ENCODE measurements around the gene IGSF21.
"Not testable (repeated sequence)": the region's sequence is repeated elsewhere in the genome, so short reads cannot be mapped to it uniquely, and the experiment has no call there.

IGSF21 gene

DNA sequence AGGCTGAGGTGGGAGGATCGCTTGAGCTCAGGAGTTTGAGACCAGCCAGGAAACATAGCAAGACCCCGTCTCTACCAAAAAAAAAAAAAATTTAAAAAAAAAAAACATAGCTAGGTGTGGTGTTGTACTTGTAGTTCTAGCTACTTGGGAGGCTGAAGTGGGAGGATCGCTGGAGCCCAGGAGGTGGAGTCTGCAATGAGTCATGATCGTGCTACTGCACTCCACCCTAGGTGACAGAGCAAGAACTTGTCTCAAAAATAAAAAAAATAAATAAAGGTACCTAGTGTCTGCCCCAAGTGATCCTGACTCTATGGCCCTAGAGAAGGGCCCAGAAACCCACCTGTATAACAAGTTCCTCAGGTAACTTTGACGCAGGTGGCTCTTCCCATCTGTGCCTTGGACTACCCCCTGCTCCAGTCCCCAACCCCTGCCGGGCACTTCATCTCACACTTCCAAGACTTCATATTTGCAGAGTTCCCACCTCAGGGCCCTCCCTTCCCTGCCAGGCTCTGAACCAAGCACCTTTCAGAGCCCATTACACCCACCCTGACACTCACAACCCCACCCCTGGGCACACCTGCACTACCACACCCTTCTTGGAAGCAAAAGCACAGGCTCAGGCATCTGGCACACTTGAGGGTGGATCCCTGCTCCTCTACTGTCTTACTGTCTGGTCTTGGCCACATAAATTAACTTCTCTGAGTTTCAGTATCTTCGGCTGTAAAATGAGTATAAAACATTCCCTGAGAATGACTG, 292.9 kb downstream of the IGSF21 start:
- DNase-seq (ENCODE audit: low spot score), result no peak

DNA sequence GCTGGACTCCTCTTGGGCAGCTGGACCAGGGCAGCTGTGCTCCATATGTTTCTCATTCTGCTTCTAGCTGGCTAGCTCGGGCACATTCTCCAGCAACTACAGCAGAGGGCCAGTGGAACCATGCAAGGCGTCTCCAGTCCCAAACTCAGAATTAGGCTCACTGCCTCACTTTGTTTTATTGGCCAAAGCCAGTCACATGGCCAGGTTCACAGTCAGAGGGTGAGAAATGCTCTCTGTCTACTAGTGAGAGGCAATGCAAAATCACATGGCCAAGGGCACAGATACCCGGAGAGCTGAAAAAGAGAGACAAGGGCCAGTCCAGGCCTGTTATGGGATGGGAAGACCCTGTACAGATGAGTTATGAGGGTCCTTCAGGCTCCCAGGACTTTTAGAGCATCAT, 294.3 kb downstream of the IGSF21 start:
- DNase-seq (ENCODE audit: low spot score), result no peak

- no peak for DNase-seq (ENCODE audit: low spot score)
These were observed 296.9 kb downstream of the IGSF21 start for GRCh38 chr1:18404460-18404859.

GRCh38 chr1:18407166-18408045, 299.8 kb downstream of the IGSF21 start:
- DNase-seq (ENCODE audit: low spot score), result no peak

DNA sequence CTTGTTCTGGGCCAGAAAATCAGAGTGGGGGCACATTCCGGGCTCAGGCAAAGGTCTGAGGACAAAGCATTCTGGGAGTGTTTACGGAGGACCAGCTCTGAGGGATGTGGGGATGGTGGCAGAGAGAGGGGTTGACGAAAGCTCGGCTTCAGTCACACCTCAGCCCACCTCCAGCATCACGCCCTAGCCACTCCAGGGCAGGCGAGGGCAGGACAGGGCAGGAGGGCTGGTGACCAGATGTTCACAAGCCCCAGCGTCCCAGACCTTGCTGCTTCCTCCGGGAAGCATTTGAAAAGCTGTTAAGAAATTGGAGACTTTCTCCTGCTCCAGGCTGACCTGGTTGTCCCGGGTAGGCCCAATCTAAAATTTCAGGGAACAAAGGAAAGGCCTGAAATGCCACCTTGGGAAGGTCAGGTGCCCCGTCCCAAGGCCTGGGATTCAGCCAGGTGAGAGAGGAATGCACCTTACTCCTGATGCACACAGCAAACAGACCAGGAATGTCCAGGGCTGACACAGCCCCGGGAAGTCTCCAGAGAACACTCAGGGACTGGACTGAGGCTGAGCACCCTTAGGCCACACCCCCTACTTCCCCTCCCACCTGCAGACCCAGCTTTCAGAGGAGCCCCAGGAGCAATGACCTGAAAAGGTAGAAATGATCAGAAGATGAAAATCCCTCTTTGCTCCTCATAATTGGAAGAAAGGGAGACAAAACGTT, 301.2 kb downstream of the IGSF21 start:
- DNase-seq (ENCODE audit: low spot score), result no peak

DNA sequence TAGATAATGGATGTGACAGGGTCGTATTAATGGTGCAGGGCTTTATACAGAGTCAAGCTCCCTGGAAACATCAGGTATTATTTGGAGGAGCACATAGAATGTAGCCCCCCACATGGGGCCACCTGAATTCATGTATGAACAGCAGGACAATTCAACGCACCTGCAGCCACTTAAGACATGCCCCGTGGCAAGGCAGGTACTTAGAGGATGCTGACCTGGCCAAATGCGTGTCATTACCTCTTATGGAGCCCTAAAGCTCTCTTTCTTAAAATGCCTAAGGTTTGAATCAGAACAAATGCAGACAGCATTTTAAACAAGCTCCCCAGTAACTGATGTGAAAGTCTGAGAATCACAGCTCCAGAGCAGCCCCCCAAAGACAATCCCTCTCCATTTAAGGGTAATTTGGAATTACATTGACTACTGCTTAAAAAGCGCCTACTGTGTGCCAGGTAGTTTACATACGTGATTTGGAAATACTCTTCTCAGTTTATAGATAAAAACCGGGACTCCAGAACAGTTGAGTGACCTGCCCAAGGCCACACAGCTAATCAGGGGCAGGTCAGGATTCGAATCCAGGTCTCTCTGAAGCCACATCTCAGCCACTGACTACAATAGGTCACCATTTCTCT, 302.1 kb downstream of the IGSF21 start:
- no peak for DNase-seq (ENCODE audit: low spot score)

GRCh38 chr1:18410407-18410806, 302.8 kb downstream of the IGSF21 start:
- DNase-seq (ENCODE audit: low spot score), result no peak

DNA sequence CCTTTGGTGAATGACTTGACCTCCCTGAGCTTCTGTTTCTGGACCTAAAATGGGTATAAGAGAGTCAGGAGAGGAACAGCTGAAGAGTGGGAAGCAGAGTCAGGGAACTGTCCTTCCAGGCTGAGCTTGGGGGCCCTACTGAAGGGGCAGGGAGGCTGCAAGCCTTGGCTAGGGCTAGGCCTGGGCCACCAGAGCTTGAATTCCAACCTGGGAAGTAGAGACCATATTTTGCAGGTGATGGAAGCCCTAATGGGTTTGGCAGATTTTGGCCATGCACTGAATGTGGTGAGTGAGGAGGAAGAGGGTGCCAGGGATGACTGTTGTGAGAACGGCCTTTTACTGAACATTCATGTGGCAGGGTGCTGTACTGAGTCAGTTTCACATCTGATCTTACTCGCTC, 303.7 kb downstream of the IGSF21 start:
- no peak for DNase-seq (ENCODE audit: low spot score)

DNA sequence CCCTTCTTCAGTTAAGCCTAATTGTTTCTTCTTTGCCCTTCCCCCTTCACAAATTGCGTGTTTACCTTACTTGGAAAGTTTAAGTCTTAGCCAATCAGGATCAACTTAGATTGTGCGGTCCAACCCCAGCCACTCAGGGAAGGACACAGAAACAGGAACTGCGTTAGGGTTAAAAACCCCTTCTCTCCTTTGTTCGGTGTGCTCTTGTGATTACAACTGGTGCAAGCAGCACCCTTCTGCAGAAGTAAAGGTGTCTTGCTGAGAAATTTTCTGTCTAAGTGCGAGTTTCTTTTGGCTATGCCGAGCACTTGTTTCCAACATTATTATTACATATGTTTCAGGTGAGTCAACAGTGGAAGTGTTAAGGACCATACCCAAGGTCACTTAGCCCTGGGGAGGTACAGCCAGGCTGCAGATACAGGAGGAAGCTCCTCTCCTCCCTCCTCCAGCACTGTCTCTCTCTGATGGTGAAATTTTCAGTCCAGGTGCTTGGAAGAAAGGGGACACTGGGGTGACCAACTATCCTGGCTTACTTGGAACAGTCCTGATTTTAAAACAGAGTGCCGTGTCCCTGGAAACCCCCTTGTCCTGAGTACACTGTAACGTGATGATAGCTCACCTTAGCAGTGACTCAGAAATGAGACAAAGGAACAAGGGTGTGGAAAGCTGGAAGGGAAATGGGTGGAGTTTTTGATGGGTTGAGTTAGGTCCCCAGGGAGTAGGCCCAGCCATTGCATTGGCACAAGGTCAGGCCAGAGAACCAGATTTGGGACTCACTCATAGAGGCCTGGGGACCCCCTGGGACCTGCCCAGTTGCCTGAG, 304.4 kb downstream of the IGSF21 start:
- DNase-seq (ENCODE audit: low spot score), result no peak

DNA sequence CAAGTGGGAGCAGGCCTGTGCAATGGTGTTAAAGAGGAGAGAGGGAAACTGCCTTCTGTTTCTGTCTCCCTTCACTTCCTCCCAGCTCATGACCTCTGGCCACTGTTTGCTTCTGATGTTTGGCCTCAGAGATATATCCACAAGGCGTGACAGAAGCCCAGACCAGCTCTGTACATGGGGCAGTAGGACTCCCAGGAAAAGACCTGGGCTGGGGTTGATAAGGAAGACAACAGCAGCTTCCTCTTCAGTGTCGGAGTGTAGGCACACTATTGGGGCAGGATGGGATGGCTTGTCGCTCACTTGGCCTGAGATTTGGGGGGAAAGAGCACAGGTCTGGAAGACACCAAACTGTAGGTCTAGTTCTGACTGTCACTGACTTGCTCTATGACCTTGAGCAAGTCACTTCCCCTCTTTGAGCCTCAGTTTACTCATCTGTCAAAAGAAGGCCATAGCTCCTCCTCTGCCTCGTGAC, 305.3 kb downstream of the IGSF21 start:
- no peak for DNase-seq (ENCODE audit: low spot score)

GRCh38 chr1:18413541-18414305, 306.1 kb downstream of the IGSF21 start:
- no peak for DNase-seq (ENCODE audit: low spot score)

- DNase-seq (ENCODE audit: low spot score), result no peak
These were observed 306.7 kb downstream of the IGSF21 start for GRCh38 chr1:18414321-18414720.

- DNase-seq (ENCODE audit: low spot score), result no peak
These were observed 307.4 kb downstream of the IGSF21 start for GRCh38 chr1:18414872-18415447.

GRCh38 chr1:18415448-18416027, 307.9 kb downstream of the IGSF21 start:
- DNase-seq (ENCODE audit: low spot score), result no peak

DNA sequence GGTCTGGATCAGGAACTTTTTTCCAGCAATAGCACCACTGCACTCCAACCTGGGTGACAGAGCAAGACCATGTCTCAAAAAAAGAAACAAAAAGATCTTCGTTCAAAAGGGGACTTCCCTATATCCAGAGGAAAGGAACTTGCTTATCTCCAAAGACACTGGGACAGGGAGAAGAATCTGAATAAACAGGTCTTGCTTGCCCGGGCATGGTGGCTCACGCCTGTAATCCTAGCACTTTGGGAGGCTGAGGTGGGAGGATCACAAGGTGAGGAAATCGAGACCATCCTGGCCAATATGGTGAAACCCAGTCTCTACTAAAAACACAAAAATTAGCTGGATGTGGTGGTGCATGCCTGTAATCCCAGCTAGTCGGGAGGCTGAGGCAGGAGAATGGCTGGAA, 308.5 kb downstream of the IGSF21 start:
- not testable (repeated sequence) for DNase-seq (ENCODE audit: low spot score)

GRCh38 chr1:18417316-18418269, 310.0 kb downstream of the IGSF21 start:
- DNase-seq (ENCODE audit: low spot score), result no peak

- DNase-seq (ENCODE audit: low spot score), result no peak
These were observed 311.7 kb downstream of the IGSF21 start for GRCh38 chr1:18419113-18419844.

GRCh38 chr1:18419845-18420184, 312.2 kb downstream of the IGSF21 start:
- DNase-seq (ENCODE audit: low spot score), result no peak

Measured in GM03348 (cell line).